Measurements from ENCODE around the gene TBC1D9. TPM values are rescaled to one million over a fixed set of nuclear protein-coding genes. Genes with fewer than 3 reads are reported as not detected.

TBC1D9 gene
- total and polyA plus RNA-seq, 2 of the 13 experiments (the other 11 are each of a cell fraction or from before 2014, with no cell fraction given): 11.9 to 12.2 TPM

DNA sequence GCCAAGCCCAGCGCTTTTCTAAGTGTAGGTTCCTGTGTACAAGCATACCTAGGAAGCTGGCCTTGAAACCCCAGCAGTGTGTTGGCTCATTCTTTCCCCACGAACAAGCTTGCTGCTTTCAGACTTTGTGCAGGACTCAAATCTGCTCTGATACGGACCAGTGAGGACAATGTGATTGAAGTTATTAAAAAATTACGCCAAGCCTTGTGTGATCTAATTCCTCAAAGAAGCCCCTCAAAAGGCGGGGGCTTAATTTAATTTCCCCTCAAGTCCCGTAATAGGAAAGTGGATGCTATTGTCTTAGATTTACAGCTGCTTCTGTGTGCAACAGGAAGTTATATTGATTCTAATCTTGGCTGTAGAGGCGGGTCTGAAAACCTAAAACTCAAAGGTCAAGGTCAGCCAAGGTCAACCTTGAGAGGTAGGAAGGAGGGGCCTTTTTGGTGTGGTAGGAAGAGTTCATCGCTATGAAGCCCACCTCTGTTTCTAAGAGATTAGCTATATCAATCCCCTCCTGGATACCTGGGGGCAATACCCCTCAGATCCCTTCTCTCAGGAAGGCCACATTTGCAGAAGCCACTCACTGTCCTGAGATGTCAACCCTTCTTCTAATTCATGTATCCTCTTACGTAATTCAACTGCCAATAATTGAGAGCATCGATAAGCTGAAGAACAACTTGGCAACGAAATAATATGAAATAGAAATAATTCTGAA lies 45.1 kb downstream of the TBC1D9 start (continued):
- 0 out of 2 replicates have a peak, but pooled peaks have one; percentile 40 for TF ChIP-seq HOXA3 (CRISPR knock-in tag; IDR thresholded peaks at IDR 0.05)
- TF ChIP-seq TOPORS (CRISPR knock-in tag; IDR thresholded peaks at IDR 0.05): 0 out of 2 replicates have a peak, but pooled peaks have one; percentile 35
- no peak for TF ChIP-seq ZNF780A (CRISPR knock-in tag; IDR thresholded peaks at IDR 0.05)
- TF ChIP-seq, protein P1, sequence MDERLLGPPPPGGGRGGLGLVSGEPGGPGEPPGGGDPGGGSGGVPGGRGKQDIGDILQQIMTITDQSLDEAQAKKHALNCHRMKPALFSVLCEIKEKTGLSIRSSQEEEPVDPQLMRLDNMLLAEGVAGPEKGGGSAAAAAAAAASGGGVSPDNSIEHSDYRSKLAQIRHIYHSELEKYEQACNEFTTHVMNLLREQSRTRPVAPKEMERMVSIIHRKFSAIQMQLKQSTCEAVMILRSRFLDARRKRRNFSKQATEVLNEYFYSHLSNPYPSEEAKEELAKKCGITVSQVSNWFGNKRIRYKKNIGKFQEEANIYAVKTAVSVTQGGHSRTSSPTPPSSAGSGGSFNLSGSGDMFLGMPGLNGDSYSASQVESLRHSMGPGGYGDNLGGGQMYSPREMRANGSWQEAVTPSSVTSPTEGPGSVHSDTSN (CRISPR knock-in tag; IDR thresholded peaks at IDR 0.05): no peak
- TF ChIP-seq AGO2 (optimal IDR thresholded peaks at IDR 0.05; ENCODE audit: low read depth, low read length): no peak
- TF ChIP-seq ZNF225 (CRISPR knock-in tag; IDR thresholded peaks at IDR 0.05): no peak
- TF ChIP-seq, protein P2, sequence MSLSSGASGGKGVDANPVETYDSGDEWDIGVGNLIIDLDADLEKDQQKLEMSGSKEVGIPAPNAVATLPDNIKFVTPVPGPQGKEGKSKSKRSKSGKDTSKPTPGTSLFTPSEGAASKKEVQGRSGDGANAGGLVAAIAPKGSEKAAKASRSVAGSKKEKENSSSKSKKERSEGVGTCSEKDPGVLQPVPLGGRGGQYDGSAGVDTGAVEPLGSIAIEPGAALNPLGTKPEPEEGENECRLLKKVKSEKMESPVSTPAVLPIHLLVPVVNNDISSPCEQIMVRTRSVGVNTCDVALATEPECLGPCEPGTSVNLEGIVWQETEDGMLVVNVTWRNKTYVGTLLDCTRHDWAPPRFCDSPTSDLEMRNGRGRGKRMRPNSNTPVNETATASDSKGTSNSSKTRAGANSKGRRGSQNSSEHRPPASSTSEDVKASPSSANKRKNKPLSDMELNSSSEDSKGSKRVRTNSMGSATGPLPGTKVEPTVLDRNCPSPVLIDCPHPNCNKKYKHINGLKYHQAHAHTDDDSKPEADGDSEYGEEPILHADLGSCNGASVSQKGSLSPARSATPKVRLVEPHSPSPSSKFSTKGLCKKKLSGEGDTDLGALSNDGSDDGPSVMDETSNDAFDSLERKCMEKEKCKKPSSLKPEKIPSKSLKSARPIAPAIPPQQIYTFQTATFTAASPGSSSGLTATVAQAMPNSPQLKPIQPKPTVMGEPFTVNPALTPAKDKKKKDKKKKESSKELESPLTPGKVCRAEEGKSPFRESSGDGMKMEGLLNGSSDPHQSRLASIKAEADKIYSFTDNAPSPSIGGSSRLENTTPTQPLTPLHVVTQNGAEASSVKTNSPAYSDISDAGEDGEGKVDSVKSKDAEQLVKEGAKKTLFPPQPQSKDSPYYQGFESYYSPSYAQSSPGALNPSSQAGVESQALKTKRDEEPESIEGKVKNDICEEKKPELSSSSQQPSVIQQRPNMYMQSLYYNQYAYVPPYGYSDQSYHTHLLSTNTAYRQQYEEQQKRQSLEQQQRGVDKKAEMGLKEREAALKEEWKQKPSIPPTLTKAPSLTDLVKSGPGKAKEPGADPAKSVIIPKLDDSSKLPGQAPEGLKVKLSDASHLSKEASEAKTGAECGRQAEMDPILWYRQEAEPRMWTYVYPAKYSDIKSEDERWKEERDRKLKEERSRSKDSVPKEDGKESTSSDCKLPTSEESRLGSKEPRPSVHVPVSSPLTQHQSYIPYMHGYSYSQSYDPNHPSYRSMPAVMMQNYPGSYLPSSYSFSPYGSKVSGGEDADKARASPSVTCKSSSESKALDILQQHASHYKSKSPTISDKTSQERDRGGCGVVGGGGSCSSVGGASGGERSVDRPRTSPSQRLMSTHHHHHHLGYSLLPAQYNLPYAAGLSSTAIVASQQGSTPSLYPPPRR (CRISPR knock-in tag; IDR thresholded peaks at IDR 0.05; ENCODE audit: borderline replicate concordance): peak; percentile 18; the same call in 1 of the 2 replicates
- TF ChIP-seq MXD4 (CRISPR knock-in tag; IDR thresholded peaks at IDR 0.05): no peak
- TF ChIP-seq ZNF256 (CRISPR knock-in tag; conservative IDR thresholded peaks at IDR 0.05): 0 out of 2 replicates have a peak, but pooled peaks have one; percentile 45
- TF ChIP-seq, protein P3, sequence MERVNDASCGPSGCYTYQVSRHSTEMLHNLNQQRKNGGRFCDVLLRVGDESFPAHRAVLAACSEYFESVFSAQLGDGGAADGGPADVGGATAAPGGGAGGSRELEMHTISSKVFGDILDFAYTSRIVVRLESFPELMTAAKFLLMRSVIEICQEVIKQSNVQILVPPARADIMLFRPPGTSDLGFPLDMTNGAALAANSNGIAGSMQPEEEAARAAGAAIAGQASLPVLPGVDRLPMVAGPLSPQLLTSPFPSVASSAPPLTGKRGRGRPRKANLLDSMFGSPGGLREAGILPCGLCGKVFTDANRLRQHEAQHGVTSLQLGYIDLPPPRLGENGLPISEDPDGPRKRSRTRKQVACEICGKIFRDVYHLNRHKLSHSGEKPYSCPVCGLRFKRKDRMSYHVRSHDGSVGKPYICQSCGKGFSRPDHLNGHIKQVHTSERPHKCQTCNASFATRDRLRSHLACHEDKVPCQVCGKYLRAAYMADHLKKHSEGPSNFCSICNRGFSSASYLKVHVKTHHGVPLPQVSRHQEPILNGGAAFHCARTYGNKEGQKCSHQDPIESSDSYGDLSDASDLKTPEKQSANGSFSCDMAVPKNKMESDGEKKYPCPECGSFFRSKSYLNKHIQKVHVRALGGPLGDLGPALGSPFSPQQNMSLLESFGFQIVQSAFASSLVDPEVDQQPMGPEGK (CRISPR knock-in tag; IDR thresholded peaks at IDR 0.05): 0 out of 2 replicates have a peak, but pooled peaks have one; percentile 20
- TF ChIP-seq MED1 (CRISPR knock-in tag; IDR thresholded peaks at IDR 0.05): peak; percentile 70
- no peak for TF ChIP-seq SPEN (CRISPR knock-in tag; IDR thresholded peaks at IDR 0.05; ENCODE audit: low read depth)
- TF ChIP-seq PRPF4 (IDR thresholded peaks at IDR 0.05; ENCODE audit: low read depth, low read length, poor library complexity, severe bottlenecking): no peak
- TF ChIP-seq, protein P4, sequence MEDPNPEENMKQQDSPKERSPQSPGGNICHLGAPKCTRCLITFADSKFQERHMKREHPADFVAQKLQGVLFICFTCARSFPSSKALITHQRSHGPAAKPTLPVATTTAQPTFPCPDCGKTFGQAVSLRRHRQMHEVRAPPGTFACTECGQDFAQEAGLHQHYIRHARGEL (CRISPR knock-in tag; IDR thresholded peaks at IDR 0.05): no peak
- TF ChIP-seq NCOR1 (IDR thresholded peaks at IDR 0.05; ENCODE audit: borderline replicate concordance, low read length): peak; percentile 93
- no peak for TF ChIP-seq ZNF564 (CRISPR knock-in tag; IDR thresholded peaks at IDR 0.05)
- TF ChIP-seq NFYC (CRISPR knock-in tag; IDR thresholded peaks at IDR 0.05): no peak
- no peak for TF ChIP-seq ISL2 (CRISPR knock-in tag; IDR thresholded peaks at IDR 0.05)
- TF ChIP-seq, protein P5, sequence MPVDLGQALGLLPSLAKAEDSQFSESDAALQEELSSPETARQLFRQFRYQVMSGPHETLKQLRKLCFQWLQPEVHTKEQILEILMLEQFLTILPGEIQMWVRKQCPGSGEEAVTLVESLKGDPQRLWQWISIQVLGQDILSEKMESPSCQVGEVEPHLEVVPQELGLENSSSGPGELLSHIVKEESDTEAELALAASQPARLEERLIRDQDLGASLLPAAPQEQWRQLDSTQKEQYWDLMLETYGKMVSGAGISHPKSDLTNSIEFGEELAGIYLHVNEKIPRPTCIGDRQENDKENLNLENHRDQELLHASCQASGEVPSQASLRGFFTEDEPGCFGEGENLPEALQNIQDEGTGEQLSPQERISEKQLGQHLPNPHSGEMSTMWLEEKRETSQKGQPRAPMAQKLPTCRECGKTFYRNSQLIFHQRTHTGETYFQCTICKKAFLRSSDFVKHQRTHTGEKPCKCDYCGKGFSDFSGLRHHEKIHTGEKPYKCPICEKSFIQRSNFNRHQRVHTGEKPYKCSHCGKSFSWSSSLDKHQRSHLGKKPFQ (CRISPR knock-in tag; IDR thresholded peaks at IDR 0.05; ENCODE audit: insufficient replicate concordance): no peak

Measured in HepG2 (cell line).